H9 (cell line): Measurements from ENCODE around the gene TRIB2. TPM values are rescaled to one million over a fixed set of nuclear protein-coding genes. Genes with fewer than 3 reads are reported as not detected.

Experiments
- DNase-seq: peaks from one replicate; pipeline ENCODE4 v3.0.0-alpha.2; 2017
- H2AFZ ChIP-seq: one replicate; pipeline ENCODE4 v1.6.1; 2013; ENCODE audit warnings: mild to moderate bottlenecking, low read length, control low read depth, moderate library complexity
- H2AK5ac ChIP-seq: 2 replicates; pipeline ENCODE4 v1.6.1; 2013; ENCODE audit warnings: low read length, control low read depth, mixed read lengths; ENCODE audit not compliant: insufficient read length
- H2BK120ac ChIP-seq: one replicate; pipeline ENCODE4 v1.6.1; 2013; ENCODE audit warnings: low read depth, mild to moderate bottlenecking, low read length, control low read depth, inconsistent platforms; ENCODE audit not compliant: poor library complexity, severe bottlenecking
- H2BK12ac ChIP-seq: 2 replicates; pipeline ENCODE4 v1.6.1; 2013; ENCODE audit warnings: low read length, control low read depth, mixed read lengths, low read depth; ENCODE audit not compliant: insufficient read length
- H2BK15ac ChIP-seq: 2 replicates; pipeline ENCODE4 v1.6.1; 2013; ENCODE audit warnings: low read depth, low read length, control low read depth
- H2BK20ac ChIP-seq: one replicate; pipeline ENCODE4 v1.6.1; 2013; ENCODE audit warnings: low read depth, mild to moderate bottlenecking, low read length, control low read depth, inconsistent platforms; ENCODE audit not compliant: poor library complexity, severe bottlenecking
- H2BK5ac ChIP-seq: 2 replicates; pipeline ENCODE4 v1.6.1; 2013; ENCODE audit warnings: low read length, control low read depth, mixed read lengths; ENCODE audit not compliant: insufficient read length
- H3K14ac ChIP-seq: 2 replicates; pipeline ENCODE4 v1.6.1; 2013; ENCODE audit warnings: low read length, control low read depth; ENCODE audit not compliant: insufficient read depth
- H3K18ac ChIP-seq: 2 replicates; pipeline ENCODE4 v1.6.1; 2013; ENCODE audit warnings: low read depth, mild to moderate bottlenecking, mixed read lengths, low read length, control low read depth; ENCODE audit not compliant: insufficient read length
- H3K23ac ChIP-seq: 2 replicates; pipeline ENCODE4 v1.6.1; 2013; ENCODE audit warnings: low read length, control low read depth, mixed read lengths, low read depth; ENCODE audit not compliant: insufficient read length
- H3K23me2 ChIP-seq: 2 replicates; pipeline ENCODE4 v1.6.1; 2013; ENCODE audit warnings: low read depth, mild to moderate bottlenecking, mixed read lengths, low read length, control low read depth; ENCODE audit not compliant: insufficient read length, poor library complexity, severe bottlenecking
- H3K27ac ChIP-seq: 2 replicates; pipeline ENCODE4 v1.5.1; 2013; ENCODE audit warnings: low read length, control low read depth, mixed read lengths, low read depth; ENCODE audit not compliant: insufficient read length
- H3K27me3 ChIP-seq: 2 replicates; pipeline ENCODE4 v1.6.1; 2013; ENCODE audit warnings: low read length, control low read depth, inconsistent platforms; ENCODE audit not compliant: insufficient read depth
- H3K4ac ChIP-seq: 2 replicates; pipeline ENCODE4 v1.6.1; 2013; ENCODE audit warnings: low read depth, mild to moderate bottlenecking, control low read depth, inconsistent platforms, low read length, moderate library complexity
- H3K4me1 ChIP-seq: 2 replicates; pipeline ENCODE4 v1.6.1; 2013; ENCODE audit warnings: low read length, control low read depth, inconsistent platforms; ENCODE audit not compliant: insufficient read depth
- H3K4me2 ChIP-seq: 2 replicates; pipeline ENCODE4 v1.6.1; 2013; ENCODE audit warnings: low read length, control low read depth, mixed read lengths; ENCODE audit not compliant: insufficient read length, insufficient read depth
- H3K56ac ChIP-seq: 2 replicates; pipeline ENCODE4 v1.6.1; 2013; ENCODE audit warnings: low read depth, mild to moderate bottlenecking, mixed read lengths, low read length, control low read depth; ENCODE audit not compliant: insufficient read length
- H3K79me1 ChIP-seq: 2 replicates; pipeline ENCODE4 v1.6.1; 2013; ENCODE audit warnings: low read depth, mild to moderate bottlenecking, moderate library complexity, low read length, control low read depth, inconsistent platforms; ENCODE audit not compliant: insufficient read depth, poor library complexity, severe bottlenecking
- H3K79me2 ChIP-seq: 2 replicates; pipeline ENCODE4 v1.6.1; 2013; ENCODE audit warnings: low read length, control low read depth, inconsistent platforms; ENCODE audit not compliant: insufficient read depth
- H3K9ac ChIP-seq: 2 replicates; pipeline ENCODE4 v1.6.1; 2013; ENCODE audit warnings: low read length, control low read depth, mixed read lengths; ENCODE audit not compliant: insufficient read length; ENCODE audit errors: extremely low read depth
- H3K9me3 ChIP-seq: one replicate; pipeline ENCODE4 v1.6.1; 2013; ENCODE audit warnings: low read depth, low read length, inconsistent platforms; ENCODE audit not compliant: control insufficient read depth
- H3T11ph ChIP-seq: one replicate; pipeline ENCODE4 v1.6.1; 2013; ENCODE audit warnings: mild to moderate bottlenecking, low read length, control low read depth, inconsistent platforms
- H4K20me1 ChIP-seq: one replicate; pipeline ENCODE4 v1.6.1; 2013; ENCODE audit not compliant: control insufficient read depth, insufficient read length, insufficient read depth
- H4K5ac ChIP-seq: 2 replicates; pipeline ENCODE4 v1.6.1; 2013; ENCODE audit warnings: low read depth, mild to moderate bottlenecking, mixed read lengths, low read length, control low read depth; ENCODE audit not compliant: insufficient read length
- H4K8ac ChIP-seq: replicated peaks from 2 replicates; pipeline ENCODE4 v1.6.1; 2013; ENCODE audit warnings: low read length, control low read depth, mixed read lengths, low read depth; ENCODE audit not compliant: insufficient read length
- H4K91ac ChIP-seq: 2 replicates; pipeline ENCODE4 v1.6.1; 2013; ENCODE audit warnings: low read depth, mild to moderate bottlenecking, moderate library complexity, mixed read lengths, low read length, control low read depth; ENCODE audit not compliant: insufficient read length
- H3K27ac Mint-ChIP-seq, 3 experiments: 2 replicates in 2 of 3; 3 replicates in 1 of 3; pipeline ENCODE4 v1.8.0; 2020 to 2021; ENCODE audit warnings: mixed read lengths in 3 of 3, mild to moderate bottlenecking in 1 of 3, moderate library complexity in 1 of 3
- H3K27me3 Mint-ChIP-seq: 2 replicates; pipeline ENCODE4 v1.8.0; 2021; ENCODE audit warnings: low read depth, mild to moderate bottlenecking, moderate library complexity, mixed read lengths
- H3K36me3 Mint-ChIP-seq, 3 experiments: 2 replicates in 2 of 3; 3 replicates in 1 of 3; pipeline ENCODE4 v1.8.0; 2020 to 2021; ENCODE audit warnings: low read depth in 3 of 3, mixed read lengths in 3 of 3; ENCODE audit not compliant: insufficient read depth in 1 of 3
- H3K4me1 Mint-ChIP-seq, 2 experiments: 2 replicates each; pipeline ENCODE4 v1.8.0; 2020; ENCODE audit warnings: mixed read lengths in 2 of 2
- H3K4me3 Mint-ChIP-seq, 2 experiments: 2 replicates in 1 of 2; 3 replicates in 1 of 2; pipeline ENCODE4 v1.8.0; 2020 to 2021; ENCODE audit warnings: mild to moderate bottlenecking in 2 of 2, mixed read lengths in 2 of 2, moderate library complexity in 1 of 2
- H3K9me3 Mint-ChIP-seq, 2 experiments: 2 replicates in 1 of 2; 3 replicates in 1 of 2; pipeline ENCODE4 v1.8.0; 2020; ENCODE audit warnings: mild to moderate bottlenecking in 2 of 2, mixed read lengths in 2 of 2, moderate library complexity in 1 of 2
- WGBS: extraction: QIAGEN DNeasy Blood & Tissue Kit; methylation state at CpG from one replicate; pipeline ENCODE4 v1.1.7; 2013; ENCODE audit warnings: missing lambda C conversion rate, low lambda C conversion rate, mixed read lengths; ENCODE audit not compliant: insufficient read length; ENCODE audit errors: extremely low coverage; 5-methylcytosine and 5-hydroxymethylcytosine counted together
- total RNA-seq: library from RNA; stranded (reverse); gene quantifications from 2 replicates; pipeline ENCODE4 v1.2.1, GENCODE V29; 2021
- TF ChIP-seq, protein P1 (sequence below): fragments of 200-600 bp; sonication (generic); conservative IDR thresholded peaks from 3 replicates; pipeline ENCODE4 v1.8.0; 2021; ENCODE audit warnings: antibody characterized with exemption, mild to moderate bottlenecking

TRIB2 gene
- total RNA-seq, 1 experiment from 2014 or later, result 41.9 TPM

DNA sequence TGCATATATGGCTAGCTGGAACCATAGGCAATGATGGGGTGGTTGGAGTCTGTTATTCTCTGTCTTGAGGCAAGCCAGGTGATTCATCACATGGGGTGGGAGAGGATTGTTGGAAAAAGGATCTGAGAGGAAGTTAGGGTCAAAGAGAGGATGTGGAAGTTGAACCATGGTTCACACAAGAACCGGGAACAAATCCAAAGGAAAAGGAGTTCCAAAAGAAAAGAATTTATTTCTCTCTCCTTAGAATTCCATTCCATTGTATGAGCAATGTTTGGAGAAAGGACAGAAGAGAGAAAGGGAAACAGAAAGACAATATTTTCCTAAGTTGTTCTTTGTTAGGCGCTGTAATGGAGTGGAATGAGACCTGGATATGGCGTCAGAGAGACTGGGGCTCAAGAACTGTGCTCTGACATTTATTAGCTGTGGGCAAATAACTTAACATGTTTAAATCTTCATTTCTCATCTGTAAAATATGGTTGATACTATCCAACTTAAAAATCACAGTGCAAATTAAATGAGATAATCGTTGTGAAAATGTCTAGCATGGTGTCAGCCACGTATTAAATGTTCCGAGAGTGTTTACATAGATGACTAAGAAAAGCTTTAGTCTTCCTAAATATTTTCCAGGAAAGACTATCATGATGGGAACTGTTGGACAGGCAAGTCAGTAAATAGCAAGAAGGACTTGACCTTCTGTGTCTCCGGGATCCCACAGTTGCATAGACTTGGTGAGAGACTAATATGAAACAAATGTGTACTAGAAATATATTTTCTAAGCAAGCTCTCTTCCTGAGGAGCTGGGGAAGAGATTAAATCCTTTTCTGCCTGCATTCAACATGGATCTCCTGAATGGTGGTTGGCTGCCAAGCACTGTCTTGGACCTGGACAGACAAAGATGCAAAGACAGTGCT lies 71.4 kb downstream of the TRIB2 start:
- Histone ChIP-seq H3K27ac (no peak overlapping the region), H3K9ac (no peak overlapping the region), H2BK12ac (no peak overlapping the region), H3K79me2 (no peaks in the 10 kb centered on the region), H2BK15ac (no peak overlapping the region), H3K4me1 (no peaks in the 10 kb centered on the region), H3K27me3 (no peaks in the 10 kb centered on the region), H3K56ac (no peak overlapping the region), H2BK20ac (no peak overlapping the region), H2AFZ (no peak overlapping the region), H2BK120ac (no peak overlapping the region), H4K20me1 (no peaks in the 10 kb centered on the region), H3K4me2 (no peak overlapping the region), H3K4ac (no peak overlapping the region), H3K9me3 (no peaks in the 10 kb centered on the region), H4K91ac (no peak overlapping the region), H2BK5ac (no peak overlapping the region), H4K8ac (no peak overlapping the region), H3K23ac (no peak overlapping the region), H3K18ac (no peak overlapping the region), H3T11ph (no peak overlapping the region), H3K14ac (no peak overlapping the region), H4K5ac (no peak overlapping the region), H2AK5ac (no peak overlapping the region), H3K23me2 (no peaks in the 10 kb centered on the region), H3K79me1 (no peaks in the 10 kb centered on the region)
- Mint-ChIP-seq H3K9me3 (peaks cover 0 to 20% of the 10 kb centered on the region in 2 experiments; a peak in 4 of 5 replicates), H3K4me1 (no peaks in the 10 kb centered on the region), H3K36me3 (peaks cover 0 to 5% (median 0%) of the 10 kb centered on the region in 3 experiments; a peak in 3 of 7 replicates), H3K27ac (no peak overlapping the region), H3K4me3 (no peak overlapping the region), H3K27me3 (no peaks in the 10 kb centered on the region)
- TF ChIP-seq, protein P1, sequence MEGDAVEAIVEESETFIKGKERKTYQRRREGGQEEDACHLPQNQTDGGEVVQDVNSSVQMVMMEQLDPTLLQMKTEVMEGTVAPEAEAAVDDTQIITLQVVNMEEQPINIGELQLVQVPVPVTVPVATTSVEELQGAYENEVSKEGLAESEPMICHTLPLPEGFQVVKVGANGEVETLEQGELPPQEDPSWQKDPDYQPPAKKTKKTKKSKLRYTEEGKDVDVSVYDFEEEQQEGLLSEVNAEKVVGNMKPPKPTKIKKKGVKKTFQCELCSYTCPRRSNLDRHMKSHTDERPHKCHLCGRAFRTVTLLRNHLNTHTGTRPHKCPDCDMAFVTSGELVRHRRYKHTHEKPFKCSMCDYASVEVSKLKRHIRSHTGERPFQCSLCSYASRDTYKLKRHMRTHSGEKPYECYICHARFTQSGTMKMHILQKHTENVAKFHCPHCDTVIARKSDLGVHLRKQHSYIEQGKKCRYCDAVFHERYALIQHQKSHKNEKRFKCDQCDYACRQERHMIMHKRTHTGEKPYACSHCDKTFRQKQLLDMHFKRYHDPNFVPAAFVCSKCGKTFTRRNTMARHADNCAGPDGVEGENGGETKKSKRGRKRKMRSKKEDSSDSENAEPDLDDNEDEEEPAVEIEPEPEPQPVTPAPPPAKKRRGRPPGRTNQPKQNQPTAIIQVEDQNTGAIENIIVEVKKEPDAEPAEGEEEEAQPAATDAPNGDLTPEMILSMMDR, result no peak
- no peak for DNase-seq
- no CpG with 5 or more reads among the region's 7 CpGs for WGBS
